GM18951 (cell line): ENCODE results near the gene TNFRSF4.

Experiments used
- POLR2A ChIP-seq: IDR thresholded peaks from 4 replicates; pipeline ENCODE4 v1.6.1; 2011; ENCODE audit warnings: mild to moderate bottlenecking; ENCODE audit not compliant: insufficient read length, insufficient read depth; ENCODE audit errors: extremely low read depth
- in situ Hi-C: fragments of 300-500 bp; cut with MboI; formaldehyde crosslinking; loops from one replicate; pipeline ENCODE4 v1.12.0; 2022; ENCODE audit warnings: low sequenced_read_pairs, mixed read lengths, inconsistent platforms; ENCODE audit not compliant: unreplicated experiment

The TNFRSF4 gene

GRCh38 chr1:1226566-1227362 lies 12.8 kb upstream of the TNFRSF4 start:
- in situ Hi-C loops: no loop called here
- no peak for TF ChIP-seq POLR2A

GRCh38 chr1:1225913-1226312 lies 12.0 kb upstream of the TNFRSF4 start:
- in situ Hi-C loops: no loop called here
- TF ChIP-seq POLR2A: no peak

GRCh38 chr1:1225238-1225845 lies 11.4 kb upstream of the TNFRSF4 start:
- TF ChIP-seq POLR2A: no peak
- in situ Hi-C loops: no loop called here

GRCh38 chr1:1223891-1224290 lies 9.9 kb upstream of the TNFRSF4 start:
- in situ Hi-C loops: no loop called here
- TF ChIP-seq POLR2A: no peak

GRCh38 chr1:1223321-1223720 lies 9.4 kb upstream of the TNFRSF4 start:
- no peak for TF ChIP-seq POLR2A
- in situ Hi-C loops: no loop called here

GRCh38 chr1:1222575-1223225 lies 8.7 kb upstream of the TNFRSF4 start:
- in situ Hi-C loops: no loop called here
- no peak for TF ChIP-seq POLR2A

- in situ Hi-C loops: no loop called here
- TF ChIP-seq POLR2A: no peak
These were observed 8.1 kb upstream of the TNFRSF4 start for GRCh38 chr1:1221887-1222574.

GRCh38 chr1:1220197-1220596 lies 6.2 kb upstream of the TNFRSF4 start:
- TF ChIP-seq POLR2A: no peak
- in situ Hi-C loops: no loop called here

GRCh38 chr1:1219341-1219740 lies 5.4 kb upstream of the TNFRSF4 start:
- no peak for TF ChIP-seq POLR2A
- in situ Hi-C loops: no loop called here

GRCh38 chr1:1218524-1219200 lies 4.7 kb upstream of the TNFRSF4 start:
- TF ChIP-seq POLR2A: no peak
- in situ Hi-C loops: no loop called here

- in situ Hi-C loops: no loop called here
- no peak for TF ChIP-seq POLR2A
These were observed 3.9 kb upstream of the TNFRSF4 start for GRCh38 chr1:1217621-1218523.
